HEK293 (cell line): ENCODE data around the gene ZEB2.

ENCODE experiments used
- CTCF ChIA-PET: fragments of 350-600 bp; formaldehyde crosslinking; extraction: SDS; loops from one replicate; lab custom pipeline; 2021; ENCODE audit warnings: antibody characterized with exemption; lab: Yijun Ruan, JAX
- POLR2A ChIA-PET: fragments of 300-600 bp; formaldehyde crosslinking; extraction: SDS; loops from one replicate; lab custom pipeline; 2020; ENCODE audit warnings: antibody characterized with exemption, inconsistent platforms; lab: Yijun Ruan, JAX
- H3K27ac ChIP-seq: fragments of 200-500 bp; sonication (Bioruptor generic); 2 replicates; pipeline ENCODE4 v1.5.1; 2014; ENCODE audit warnings: low read depth, low read length, control low read depth, inconsistent platforms; ENCODE audit errors: extremely low read depth
- H3K36me3 ChIP-seq, 2 experiments: fragments of 200-500 bp in 1 of 2; sonication (Bioruptor generic) in 1 of 2; 1 replicate in 1 of 2; 2 replicates in 1 of 2; pipeline ENCODE4 v1.5.1; 2014 to 2017; ENCODE audit warnings: inconsistent platforms in 2 of 2, low read length in 2 of 2; ENCODE audit not compliant: control insufficient read depth in 2 of 2, insufficient read depth in 1 of 2
- H3K4me1 ChIP-seq: fragments of 200-500 bp; sonication (Bioruptor generic); 2 replicates; pipeline ENCODE4 v1.5.1; 2014; ENCODE audit warnings: mild to moderate bottlenecking, low read length, inconsistent platforms; ENCODE audit not compliant: control insufficient read depth, insufficient read depth
- H3K4me3 ChIP-seq: 2 replicates; pipeline ENCODE4 v1.5.1; 2011; ENCODE audit warnings: low read depth, mild to moderate bottlenecking, control low read depth, low read length, moderate library complexity
- H3K9me3 ChIP-seq: fragments of 200-500 bp; sonication (Bioruptor generic); 2 replicates; pipeline ENCODE4 v1.5.1; 2014; ENCODE audit warnings: low read depth, low read length, inconsistent platforms; ENCODE audit not compliant: control insufficient read depth, insufficient read depth
- EGR2 ChIP-seq: fragments of 450-650 bp; formaldehyde crosslinking; IDR thresholded peaks from 2 replicates; pipeline ENCODE4 v1.5.1; 2016; ENCODE audit warnings: low read depth, missing biosample characterization, missing genetic modification characterization
- HOXD13 ChIP-seq: sonication (generic); formaldehyde crosslinking; IDR thresholded peaks from 2 replicates; pipeline ENCODE4 v1.8.0; 2022; ENCODE audit warnings: missing genetic modification reagents, borderline replicate concordance
- KLF7 ChIP-seq: fragments of 450-650 bp; formaldehyde crosslinking; IDR thresholded peaks from 2 replicates; pipeline ENCODE4 v1.5.1; 2016; ENCODE audit warnings: missing biosample characterization, missing genetic modification characterization, borderline replicate concordance
- MZF1 ChIP-seq: fragments of 450-650 bp; formaldehyde crosslinking; IDR thresholded peaks from 2 replicates; pipeline ENCODE4 v1.5.1; 2017; ENCODE audit warnings: missing biosample characterization, missing genetic modification characterization, borderline replicate concordance
- OSR2 ChIP-seq: fragments of 450-650 bp; formaldehyde crosslinking; IDR thresholded peaks from 2 replicates; pipeline ENCODE4 v1.5.1; 2016; ENCODE audit warnings: missing biosample characterization, missing genetic modification characterization
- ZBTB20 ChIP-seq: fragments of 450-650 bp; formaldehyde crosslinking; IDR thresholded peaks from 2 replicates; pipeline ENCODE4 v1.5.1; 2016; ENCODE audit warnings: missing biosample characterization, missing genetic modification characterization
- ZBTB49 ChIP-seq: fragments of 450-650 bp; formaldehyde crosslinking; IDR thresholded peaks from 2 replicates; pipeline ENCODE4 v1.5.1; 2016; ENCODE audit warnings: missing biosample characterization, missing genetic modification characterization, low read depth
- ZFP37 ChIP-seq: fragments of 450-650 bp; formaldehyde crosslinking; IDR thresholded peaks from 2 replicates; pipeline ENCODE4 v1.5.1; 2016; ENCODE audit warnings: missing biosample characterization, missing genetic modification characterization
- ZNF112 ChIP-seq: fragments of 450-650 bp; formaldehyde crosslinking; IDR thresholded peaks from 2 replicates; pipeline ENCODE4 v1.5.0; 2017; ENCODE audit warnings: missing biosample characterization, missing genetic modification characterization
- ZNF146 ChIP-seq: fragments of 450-650 bp; formaldehyde crosslinking; IDR thresholded peaks from 2 replicates; pipeline ENCODE4 v1.5.1; 2016; ENCODE audit warnings: missing biosample characterization, missing genetic modification characterization
- ZNF202 ChIP-seq: fragments of 450-650 bp; formaldehyde crosslinking; IDR thresholded peaks from 2 replicates; pipeline ENCODE4 v1.5.1; 2016; ENCODE audit warnings: missing biosample characterization, missing genetic modification characterization, borderline replicate concordance
- ZNF214 ChIP-seq: fragments of 450-650 bp; formaldehyde crosslinking; IDR thresholded peaks from 2 replicates; pipeline ENCODE4 v1.5.1; 2017; ENCODE audit warnings: missing biosample characterization, mild to moderate bottlenecking, missing genetic modification characterization, borderline replicate concordance
- ZNF248 ChIP-seq: fragments of 450-650 bp; formaldehyde crosslinking; IDR thresholded peaks from 2 replicates; pipeline ENCODE4 v1.5.1; 2017; ENCODE audit warnings: missing biosample characterization, missing genetic modification characterization
- ZNF280D ChIP-seq: fragments of 450-650 bp; formaldehyde crosslinking; IDR thresholded peaks from 2 replicates; pipeline ENCODE4 v1.5.1; 2016; ENCODE audit warnings: missing biosample characterization, missing genetic modification characterization
- ZNF350 ChIP-seq: fragments of 450-650 bp; formaldehyde crosslinking; IDR thresholded peaks from 2 replicates; pipeline ENCODE4 v1.5.0; 2017; ENCODE audit warnings: missing biosample characterization, mild to moderate bottlenecking, missing genetic modification characterization
- ZNF416 ChIP-seq: fragments of 450-650 bp; formaldehyde crosslinking; IDR thresholded peaks from 2 replicates; pipeline ENCODE4 v1.5.1; 2016; ENCODE audit warnings: missing biosample characterization, missing genetic modification characterization
- ZNF558 ChIP-seq: fragments of 450-650 bp; formaldehyde crosslinking; IDR thresholded peaks from 2 replicates; pipeline ENCODE4 v1.5.1; 2016; ENCODE audit warnings: missing biosample characterization, missing genetic modification characterization
- ZNF664 ChIP-seq: fragments of 450-650 bp; formaldehyde crosslinking; IDR thresholded peaks from 2 replicates; pipeline ENCODE4 v1.5.1; 2016; ENCODE audit warnings: missing biosample characterization, missing genetic modification characterization
- ZNF677 ChIP-seq: fragments of 450-650 bp; IDR thresholded peaks from 2 replicates; pipeline ENCODE4 v1.5.0; 2018; ENCODE audit warnings: missing biosample characterization, mild to moderate bottlenecking, missing genetic modification characterization, moderate library complexity
- TF ChIP-seq, protein P1 (sequence below): fragments of 450-650 bp; formaldehyde crosslinking; IDR thresholded peaks from 2 replicates; pipeline ENCODE4 v1.5.1; 2016; ENCODE audit warnings: missing biosample characterization, missing genetic modification characterization
- TF ChIP-seq, protein P2 (sequence below): fragments of 450-650 bp; formaldehyde crosslinking; IDR thresholded peaks from 2 replicates; pipeline ENCODE4 v1.5.1; 2016; ENCODE audit warnings: missing biosample characterization, missing genetic modification characterization
- TF ChIP-seq, protein P3 (sequence below): sonication (generic); formaldehyde crosslinking; IDR thresholded peaks from 2 replicates; pipeline ENCODE4 v1.8.1; 2022; ENCODE audit warnings: mild to moderate bottlenecking, moderate library complexity, missing genetic modification reagents
- TF ChIP-seq, protein P4 (sequence below): fragments of 450-650 bp; formaldehyde crosslinking; IDR thresholded peaks from 2 replicates; pipeline ENCODE4 v1.5.1; 2016; ENCODE audit warnings: missing biosample characterization, missing genetic modification characterization

The ZEB2 gene

DNA sequence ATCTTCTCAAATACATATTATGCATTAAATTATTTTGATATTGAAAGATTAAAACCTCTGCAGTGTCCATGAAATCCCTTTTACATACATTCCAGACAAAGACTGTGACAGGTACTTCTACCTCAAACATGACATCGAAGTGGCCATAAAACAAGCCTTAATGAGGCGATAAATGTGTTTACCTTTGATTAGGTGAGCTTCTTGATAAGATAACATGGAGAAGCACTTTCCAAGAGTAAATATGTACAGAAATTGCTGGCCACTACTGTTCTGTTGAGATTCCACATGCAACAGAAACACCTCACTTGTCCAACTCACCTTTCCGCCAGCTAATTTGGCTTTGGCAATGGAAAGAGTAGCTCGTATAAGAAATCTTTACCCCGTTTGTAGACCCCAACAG lies 55.2 kb downstream of the ZEB2 start (continued):
- TF ChIP-seq ZNF280D = no peak
- TF ChIP-seq, protein P1, sequence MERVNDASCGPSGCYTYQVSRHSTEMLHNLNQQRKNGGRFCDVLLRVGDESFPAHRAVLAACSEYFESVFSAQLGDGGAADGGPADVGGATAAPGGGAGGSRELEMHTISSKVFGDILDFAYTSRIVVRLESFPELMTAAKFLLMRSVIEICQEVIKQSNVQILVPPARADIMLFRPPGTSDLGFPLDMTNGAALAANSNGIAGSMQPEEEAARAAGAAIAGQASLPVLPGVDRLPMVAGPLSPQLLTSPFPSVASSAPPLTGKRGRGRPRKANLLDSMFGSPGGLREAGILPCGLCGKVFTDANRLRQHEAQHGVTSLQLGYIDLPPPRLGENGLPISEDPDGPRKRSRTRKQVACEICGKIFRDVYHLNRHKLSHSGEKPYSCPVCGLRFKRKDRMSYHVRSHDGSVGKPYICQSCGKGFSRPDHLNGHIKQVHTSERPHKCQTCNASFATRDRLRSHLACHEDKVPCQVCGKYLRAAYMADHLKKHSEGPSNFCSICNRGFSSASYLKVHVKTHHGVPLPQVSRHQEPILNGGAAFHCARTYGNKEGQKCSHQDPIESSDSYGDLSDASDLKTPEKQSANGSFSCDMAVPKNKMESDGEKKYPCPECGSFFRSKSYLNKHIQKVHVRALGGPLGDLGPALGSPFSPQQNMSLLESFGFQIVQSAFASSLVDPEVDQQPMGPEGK (tag by site-specific recombination) = no peak
- TF ChIP-seq ZNF202 = no peak
- TF ChIP-seq ZNF350 (tag by site-specific recombination) = no peak
- no peak for TF ChIP-seq ZNF558 (tag by site-specific recombination)
- TF ChIP-seq OSR2 = peak; percentile 81
- TF ChIP-seq HOXD13 (CRISPR knock-in tag) = no peak
- TF ChIP-seq, all 188 proteins: peak for 3

DNA sequence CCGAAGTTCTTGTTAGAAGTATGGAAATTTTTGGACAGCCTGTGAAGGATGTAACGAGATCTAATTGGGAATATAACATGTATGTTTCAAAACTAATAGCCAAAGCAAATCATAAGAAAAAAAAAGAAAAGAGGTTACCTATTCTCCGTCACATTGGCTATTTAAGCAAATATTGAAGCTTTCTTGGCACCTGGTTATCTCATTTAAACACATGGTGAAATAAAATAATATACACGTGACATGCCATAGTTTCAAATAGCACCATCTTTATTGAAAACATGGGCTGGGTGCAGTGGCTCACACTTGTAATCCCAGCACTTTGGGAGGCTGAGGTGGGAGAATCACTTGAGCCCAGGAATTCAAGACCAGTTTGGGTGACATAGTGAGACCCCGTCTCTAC lies 56.7 kb downstream of the ZEB2 start:
- Histone ChIP-seq H3K4me1 (peaks cover 39% of the 10 kb centered on the region), H3K9me3 (no peaks in the 10 kb centered on the region), H3K36me3 (no peaks in the 10 kb centered on the region), H3K27ac (no peak overlapping the region), H3K4me3 (no peak overlapping the region)
- ChIA-PET CTCF (interaction anchor here (0.6 kb wide), 1 partner anchor 1411 kb away, joined by 4 read pairs; no protein-coding TSS in a partner anchor), POLR2A (no interaction called here)
- TF ChIP-seq ZBTB20 = no peak
- TF ChIP-seq ZNF664 (tag by site-specific recombination) = 0 out of 2 replicates have a peak, but pooled peaks have one; percentile 18

DNA sequence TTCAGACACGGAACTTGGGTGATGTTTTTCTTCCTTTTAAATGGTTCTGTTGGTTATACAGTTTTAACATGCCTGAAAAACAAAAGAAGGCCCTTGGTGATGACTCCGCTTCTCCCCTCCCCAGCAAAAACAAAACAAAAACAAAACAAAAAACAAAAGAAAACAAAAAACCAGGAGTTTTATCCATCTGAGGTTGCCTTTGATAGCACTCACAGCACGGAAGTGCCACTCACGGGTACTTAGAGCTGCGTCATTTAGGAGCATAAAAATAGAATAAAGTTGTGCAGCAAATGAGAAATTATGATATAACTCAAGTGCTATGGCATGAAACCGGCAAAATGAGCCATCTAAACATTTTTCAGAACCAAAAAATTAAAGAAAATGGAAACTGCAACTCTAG lies 57.7 kb downstream of the ZEB2 start:
- no peaks in the 10 kb centered on the region for H3K9me3 ChIP-seq
- peaks cover 39% of the 10 kb centered on the region for H3K4me1 ChIP-seq
- H3K36me3 ChIP-seq = no peaks in the 10 kb centered on the region
- CTCF ChIA-PET = no interaction called here
- no peak overlapping the region for H3K4me3 ChIP-seq
- no peak overlapping the region for H3K27ac ChIP-seq
- POLR2A ChIA-PET = no interaction called here
- no peak for TF ChIP-seq MZF1
- TF ChIP-seq ZBTB49 (tag by site-specific recombination) = no peak
- TF ChIP-seq, protein P2, sequence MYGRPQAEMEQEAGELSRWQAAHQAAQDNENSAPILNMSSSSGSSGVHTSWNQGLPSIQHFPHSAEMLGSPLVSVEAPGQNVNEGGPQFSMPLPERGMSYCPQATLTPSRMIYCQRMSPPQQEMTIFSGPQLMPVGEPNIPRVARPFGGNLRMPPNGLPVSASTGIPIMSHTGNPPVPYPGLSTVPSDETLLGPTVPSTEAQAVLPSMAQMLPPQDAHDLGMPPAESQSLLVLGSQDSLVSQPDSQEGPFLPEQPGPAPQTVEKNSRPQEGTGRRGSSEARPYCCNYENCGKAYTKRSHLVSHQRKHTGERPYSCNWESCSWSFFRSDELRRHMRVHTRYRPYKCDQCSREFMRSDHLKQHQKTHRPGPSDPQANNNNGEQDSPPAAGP (tag by site-specific recombination) = no peak
- TF ChIP-seq KLF7 = no peak
- TF ChIP-seq, protein P3, sequence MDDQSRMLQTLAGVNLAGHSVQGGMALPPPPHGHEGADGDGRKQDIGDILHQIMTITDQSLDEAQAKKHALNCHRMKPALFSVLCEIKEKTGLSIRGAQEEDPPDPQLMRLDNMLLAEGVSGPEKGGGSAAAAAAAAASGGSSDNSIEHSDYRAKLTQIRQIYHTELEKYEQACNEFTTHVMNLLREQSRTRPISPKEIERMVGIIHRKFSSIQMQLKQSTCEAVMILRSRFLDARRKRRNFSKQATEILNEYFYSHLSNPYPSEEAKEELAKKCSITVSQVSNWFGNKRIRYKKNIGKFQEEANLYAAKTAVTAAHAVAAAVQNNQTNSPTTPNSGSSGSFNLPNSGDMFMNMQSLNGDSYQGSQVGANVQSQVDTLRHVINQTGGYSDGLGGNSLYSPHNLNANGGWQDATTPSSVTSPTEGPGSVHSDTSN = no peak
- TF ChIP-seq ZNF677 = no peak
- no peak for TF ChIP-seq ZNF214
- TF ChIP-seq ZNF416 (tag by site-specific recombination) = no peak
- no peak for TF ChIP-seq EGR2 (tag by site-specific recombination)
- TF ChIP-seq ZNF146 (tag by site-specific recombination) = no peak
- TF ChIP-seq ZFP37 = no peak
- no peak for TF ChIP-seq ZNF248 (tag by site-specific recombination)
- no peak for TF ChIP-seq ZNF112 (tag by site-specific recombination)
- TF ChIP-seq, protein P4, sequence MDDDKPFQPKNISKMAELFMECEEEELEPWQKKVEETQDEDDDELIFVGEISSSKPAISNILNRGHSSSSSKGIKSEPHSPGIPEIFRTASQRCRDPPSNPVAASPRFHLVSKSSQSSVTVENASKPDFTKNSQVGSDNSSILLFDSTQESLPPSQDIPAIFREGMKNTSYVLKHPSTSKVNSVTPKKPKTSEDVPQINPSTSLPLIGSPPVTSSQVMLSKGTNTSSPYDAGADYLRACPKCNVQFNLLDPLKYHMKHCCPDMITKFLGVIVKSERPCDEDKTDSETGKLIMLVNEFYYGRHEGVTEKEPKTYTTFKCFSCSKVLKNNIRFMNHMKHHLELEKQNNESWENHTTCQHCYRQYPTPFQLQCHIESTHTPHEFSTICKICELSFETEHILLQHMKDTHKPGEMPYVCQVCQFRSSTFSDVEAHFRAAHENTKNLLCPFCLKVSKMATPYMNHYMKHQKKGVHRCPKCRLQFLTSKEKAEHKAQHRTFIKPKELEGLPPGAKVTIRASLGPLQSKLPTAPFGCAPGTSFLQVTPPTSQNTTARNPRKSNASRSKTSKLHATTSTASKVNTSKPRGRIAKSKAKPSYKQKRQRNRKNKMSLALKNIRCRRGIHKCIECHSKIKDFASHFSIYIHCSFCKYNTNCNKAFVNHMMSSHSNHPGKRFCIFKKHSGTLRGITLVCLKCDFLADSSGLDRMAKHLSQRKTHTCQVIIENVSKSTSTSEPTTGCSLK (tag by site-specific recombination) = no peak
